ENCODE measurements around the gene MVB12B.

The MVB12B gene

DNA sequence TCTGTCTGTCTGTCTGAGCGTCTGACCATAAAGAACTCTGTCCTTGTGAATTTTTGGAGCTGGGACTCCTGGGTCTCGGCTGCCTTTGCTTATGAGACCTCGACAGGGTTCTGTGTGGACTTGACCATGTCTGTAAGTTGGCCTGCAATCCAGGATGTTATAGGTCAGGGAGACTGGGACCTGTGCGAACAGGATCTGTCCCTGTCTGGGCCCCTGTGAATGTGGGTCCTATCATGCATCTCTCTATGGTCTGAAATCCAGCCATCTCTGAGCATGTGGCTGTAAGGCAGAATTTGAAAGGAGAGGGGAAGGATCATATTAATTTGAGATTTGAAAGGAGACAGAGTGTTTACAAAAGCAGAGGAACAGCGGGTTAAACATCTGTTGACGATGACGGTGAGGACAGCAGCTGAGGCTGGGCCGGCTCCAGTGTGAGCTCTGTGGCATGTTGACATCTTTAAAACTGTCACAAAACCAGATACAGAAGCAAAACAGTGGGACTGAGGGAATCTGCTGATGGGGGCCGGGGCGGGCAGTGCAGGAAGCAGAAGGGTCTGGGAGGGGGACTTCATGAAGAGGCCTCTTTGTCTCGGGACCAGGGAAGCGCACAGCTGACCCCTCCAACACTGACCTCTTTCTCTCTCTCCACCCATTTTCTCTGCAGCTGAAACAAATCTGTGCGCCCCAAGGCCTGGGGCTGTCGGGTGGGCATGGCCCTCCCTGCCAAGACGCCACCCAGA lies 19.1 kb upstream of the MVB12B start:
- TF ChIP-seq, protein P1, sequence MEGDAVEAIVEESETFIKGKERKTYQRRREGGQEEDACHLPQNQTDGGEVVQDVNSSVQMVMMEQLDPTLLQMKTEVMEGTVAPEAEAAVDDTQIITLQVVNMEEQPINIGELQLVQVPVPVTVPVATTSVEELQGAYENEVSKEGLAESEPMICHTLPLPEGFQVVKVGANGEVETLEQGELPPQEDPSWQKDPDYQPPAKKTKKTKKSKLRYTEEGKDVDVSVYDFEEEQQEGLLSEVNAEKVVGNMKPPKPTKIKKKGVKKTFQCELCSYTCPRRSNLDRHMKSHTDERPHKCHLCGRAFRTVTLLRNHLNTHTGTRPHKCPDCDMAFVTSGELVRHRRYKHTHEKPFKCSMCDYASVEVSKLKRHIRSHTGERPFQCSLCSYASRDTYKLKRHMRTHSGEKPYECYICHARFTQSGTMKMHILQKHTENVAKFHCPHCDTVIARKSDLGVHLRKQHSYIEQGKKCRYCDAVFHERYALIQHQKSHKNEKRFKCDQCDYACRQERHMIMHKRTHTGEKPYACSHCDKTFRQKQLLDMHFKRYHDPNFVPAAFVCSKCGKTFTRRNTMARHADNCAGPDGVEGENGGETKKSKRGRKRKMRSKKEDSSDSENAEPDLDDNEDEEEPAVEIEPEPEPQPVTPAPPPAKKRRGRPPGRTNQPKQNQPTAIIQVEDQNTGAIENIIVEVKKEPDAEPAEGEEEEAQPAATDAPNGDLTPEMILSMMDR (conservative IDR thresholded peaks at IDR 0.05; ENCODE audit: control insufficient read depth, insufficient read depth, low read depth, low read length), result no peak
- DNase-seq (ENCODE audit: low read depth), result no peak

DNA sequence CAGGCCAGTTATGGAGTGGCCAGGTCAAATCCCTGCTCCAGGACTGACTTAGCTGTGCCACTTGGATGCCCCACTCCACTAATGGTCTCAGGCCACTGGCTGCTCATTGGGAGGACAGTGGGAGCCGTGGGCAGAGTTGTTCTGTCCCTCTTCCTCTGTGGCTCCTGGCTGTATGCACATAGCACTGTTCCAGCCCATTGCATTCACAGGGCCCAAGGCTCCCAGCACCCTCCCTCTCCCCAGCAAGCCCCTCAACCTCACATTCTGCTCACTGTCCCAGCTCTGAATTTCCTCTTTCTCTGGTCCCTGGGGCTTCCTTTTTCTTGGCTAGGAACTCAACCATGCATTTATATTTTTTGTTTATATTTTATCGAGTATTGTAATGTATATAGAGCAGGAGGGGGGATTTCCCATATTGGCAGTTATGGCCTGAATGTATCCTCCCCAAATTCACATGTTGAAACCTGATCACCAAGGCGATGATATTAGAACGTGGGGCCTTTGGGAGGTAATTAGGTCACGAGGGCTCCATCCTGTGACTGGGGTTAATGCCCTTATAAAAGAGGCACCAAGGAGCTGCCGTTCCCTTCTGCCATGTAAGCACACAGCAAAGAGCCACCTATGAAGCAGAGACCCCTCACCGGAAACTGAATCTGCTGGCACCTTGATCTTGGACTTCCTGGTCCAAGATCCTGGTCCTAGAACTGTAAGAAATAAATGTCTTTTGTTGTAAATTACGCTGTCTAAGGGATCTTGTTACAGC lies 17.0 kb upstream of the MVB12B start:
- H3K4me3 ChIP-seq (ENCODE audit: control insufficient read depth, low read depth, low read length), result no peak overlapping the region
- TF ChIP-seq, protein P1 (conservative IDR thresholded peaks at IDR 0.05; ENCODE audit: control insufficient read depth, insufficient read depth, low read depth, low read length), result no peak
- DNase-seq (ENCODE audit: low read depth), result no peak

More for the DNA sequence above, 19.1 kb upstream of the MVB12B start:
- H3K4me3 ChIP-seq (ENCODE audit: control insufficient read depth, low read depth, low read length), result no peak overlapping the region

DNA sequence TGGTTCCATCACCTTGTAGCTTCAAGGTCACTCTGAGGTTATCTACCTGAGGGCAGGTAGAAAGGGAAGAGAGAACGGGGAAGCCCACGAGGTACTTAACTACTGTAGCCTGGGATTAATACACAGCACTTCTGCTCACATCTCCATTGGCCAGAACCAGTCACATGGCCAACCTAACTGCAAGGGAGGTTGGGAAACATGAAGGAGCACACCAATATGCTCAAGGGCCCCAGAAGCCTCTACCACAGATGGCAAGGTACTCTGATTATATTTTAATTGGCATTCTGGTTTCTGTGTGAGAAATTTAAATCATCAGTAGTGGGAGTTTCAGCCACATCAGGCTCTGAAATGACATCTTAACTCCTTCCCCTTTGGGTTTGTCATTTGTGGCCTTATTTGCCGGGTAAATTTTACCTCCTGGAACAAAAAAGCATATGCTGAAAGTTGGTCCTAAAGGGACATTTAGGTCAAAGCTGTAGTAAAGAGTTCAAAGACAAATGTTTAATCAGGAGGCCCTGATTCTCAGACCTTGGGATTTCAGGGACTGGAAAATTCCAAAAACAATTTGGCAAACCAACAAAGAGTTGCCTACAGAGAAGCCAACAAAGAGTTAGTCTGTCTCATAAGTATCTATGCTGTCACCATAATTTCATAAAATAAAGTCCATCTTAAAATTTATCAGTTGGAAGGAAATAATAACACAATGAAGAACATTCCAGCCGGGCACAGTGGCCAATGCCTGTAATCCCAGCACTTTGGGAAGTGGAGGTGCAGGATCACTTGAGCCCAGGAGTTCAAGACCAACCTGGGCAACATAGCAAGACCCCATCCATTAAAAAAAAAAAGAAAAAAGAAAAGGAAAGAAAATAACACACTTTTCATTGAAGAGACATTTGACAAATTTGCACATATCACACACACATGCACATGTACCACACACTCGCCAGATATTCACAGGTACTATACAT lies 13.8 kb upstream of the MVB12B start:
- H3K4me3 ChIP-seq (ENCODE audit: control insufficient read depth, low read depth, low read length), result no peak overlapping the region
- no peak for DNase-seq (ENCODE audit: low read depth)
- TF ChIP-seq, protein P1 (conservative IDR thresholded peaks at IDR 0.05; ENCODE audit: control insufficient read depth, insufficient read depth, low read depth, low read length), result no peak

DNA sequence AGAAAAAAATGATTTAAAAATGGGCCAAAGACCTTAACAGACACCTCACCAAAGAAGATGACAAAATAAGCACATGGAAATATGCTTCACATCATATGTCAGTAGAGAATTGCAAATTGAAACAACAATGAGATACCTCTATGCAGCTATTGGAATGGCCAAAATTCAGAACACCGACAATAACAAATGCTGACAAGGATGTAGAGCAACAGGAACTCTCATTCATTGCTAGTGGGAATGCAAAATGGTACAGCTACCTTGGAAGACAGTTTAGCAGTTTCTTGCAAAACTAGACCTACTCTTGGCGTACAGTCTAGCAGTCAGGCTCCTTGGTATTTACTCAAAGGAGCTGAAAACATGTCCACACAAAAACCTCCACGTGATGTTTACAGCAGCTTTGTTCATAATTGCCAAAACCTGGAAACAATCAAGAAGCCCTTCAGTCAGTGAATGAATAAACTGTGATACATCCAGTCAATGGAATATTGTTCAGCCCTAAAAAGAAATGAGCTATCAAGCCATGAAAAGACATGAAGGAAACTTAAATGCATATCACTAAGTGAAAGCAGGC lies 10.5 kb upstream of the MVB12B start:
- TF ChIP-seq, protein P1 (conservative IDR thresholded peaks at IDR 0.05; ENCODE audit: control insufficient read depth, insufficient read depth, low read depth, low read length), result no peak
- no peak overlapping the region for H3K4me3 ChIP-seq (ENCODE audit: control insufficient read depth, low read depth, low read length)
- no peak for DNase-seq (ENCODE audit: low read depth)

DNA sequence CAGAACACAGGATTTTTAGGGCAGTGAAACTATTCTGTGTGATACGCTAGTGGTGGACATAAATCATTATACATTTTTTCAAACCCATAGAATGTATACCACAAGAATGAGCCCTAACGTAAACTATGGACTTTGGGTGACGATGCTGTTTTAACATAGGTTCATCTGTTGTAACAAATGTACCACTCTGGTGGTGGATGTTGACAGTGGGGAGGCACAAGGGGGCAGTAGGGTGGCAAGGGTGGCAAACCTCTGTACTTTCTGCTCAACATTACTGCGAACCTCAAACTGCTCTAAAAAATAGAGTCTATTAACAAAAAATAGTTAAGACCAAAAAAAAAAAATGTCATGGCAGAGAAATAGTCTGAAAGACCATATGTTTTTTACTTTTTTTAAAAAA lies 9.1 kb upstream of the MVB12B start:
- H3K4me3 ChIP-seq (ENCODE audit: control insufficient read depth, low read depth, low read length), result no peak overlapping the region
- TF ChIP-seq, protein P1 (conservative IDR thresholded peaks at IDR 0.05; ENCODE audit: control insufficient read depth, insufficient read depth, low read depth, low read length), result no peak
- DNase-seq (ENCODE audit: low read depth), result peak; percentile 5

DNA sequence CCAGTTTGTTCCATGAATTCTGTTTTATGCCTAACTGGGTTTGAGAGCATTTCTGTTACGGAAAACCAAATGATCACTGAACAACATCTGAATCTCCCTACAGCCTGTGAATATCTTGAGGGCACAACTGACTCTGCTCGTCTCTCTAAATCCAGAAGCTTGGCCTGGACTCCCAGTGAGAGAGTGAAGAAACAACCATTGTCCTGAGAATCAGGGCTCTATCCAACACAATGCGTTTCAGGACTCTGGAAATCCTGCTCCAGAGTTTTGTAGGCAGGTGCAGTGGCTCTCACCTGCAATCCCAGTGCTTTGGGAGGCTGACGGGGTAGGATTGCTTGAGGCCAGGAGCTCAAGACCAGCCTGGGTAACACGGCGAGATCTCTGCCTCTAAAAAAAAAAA lies 7.8 kb upstream of the MVB12B start:
- no peak overlapping the region for H3K4me3 ChIP-seq (ENCODE audit: control insufficient read depth, low read depth, low read length)
- TF ChIP-seq, protein P1 (conservative IDR thresholded peaks at IDR 0.05; ENCODE audit: control insufficient read depth, insufficient read depth, low read depth, low read length), result no peak
- no peak for DNase-seq (ENCODE audit: low read depth)

Data from fibroblast of mammary gland (primary cell).